Ishikawa (cell line): Measurements from ENCODE around the gene RETREG1.

Experiments
- CEBPB ChIP-seq: IDR thresholded peaks from 2 replicates; pipeline ENCODE4 v1.6.1; 2012
- EGR1 ChIP-seq: IDR thresholded peaks from 2 replicates; pipeline ENCODE4 v1.6.1; 2012
- EP300 ChIP-seq: IDR thresholded peaks from 2 replicates; pipeline ENCODE4 v1.6.1; 2012; ENCODE audit warnings: borderline replicate concordance
- MAX ChIP-seq: IDR thresholded peaks from 2 replicates; pipeline ENCODE4 v1.6.1; 2012
- RAD21 ChIP-seq: IDR thresholded peaks from 2 replicates; pipeline ENCODE4 v1.6.1; 2012; ENCODE audit warnings: low read depth
- REST ChIP-seq: IDR thresholded peaks from 2 replicates; pipeline ENCODE4 v1.6.1; 2012; ENCODE audit warnings: low read depth, mild to moderate bottlenecking
- TEAD4 ChIP-seq: IDR thresholded peaks from 2 replicates; pipeline ENCODE4 v1.6.1; 2012
- USF1 ChIP-seq: IDR thresholded peaks from 2 replicates; pipeline ENCODE4 v1.6.1; 2012
- YY1 ChIP-seq: IDR thresholded peaks from 2 replicates; pipeline ENCODE4 v1.6.1; 2012; ENCODE audit warnings: low read depth
- ZBTB7A ChIP-seq: IDR thresholded peaks from 2 replicates; pipeline ENCODE4 v1.6.1; 2012; ENCODE audit warnings: low read depth

- TF ChIP-seq TEAD4 (no peak), USF1 (no peak), MAX (no peak), EP300 (no peak), CEBPB (no peak), RAD21 (no peak), ZBTB7A (no peak), YY1 (no peak), EGR1 (no peak), REST (no peak)
These were observed 188.4 kb downstream of the RETREG1 start for GRCh38 chr5:16428359-16428758.
